GM12878 (cell line): Measurements from ENCODE around the gene TMEM217. TPM values are rescaled to one million over a fixed set of nuclear protein-coding genes. Genes with fewer than 3 reads are reported as not detected.

Source experiments
- ATAC-seq: fragments of 200-7000 bp; cut with Tn5 transposase; 3 replicates; pipeline ENCODE4 v1.9.1; 2020; ENCODE audit warnings: mild to moderate bottlenecking, moderate library complexity
- BruUV-seq: library from RNA; stranded (reverse); fragments of 400-500 nt; replicated peaks from 2 replicates; lab custom pipeline; 2021; lab: Mats Ljungman, UMichigan
- CTCF ChIA-PET: fragments of 300-600 bp; sonication (Branson Sonifier 250); formaldehyde crosslinking; extraction: SDS; loops from one replicate; lab custom pipeline; 2021; ENCODE audit warnings: inconsistent platforms; lab: Yijun Ruan, JAX
- POLR2A ChIA-PET: fragments of 350-600 bp; formaldehyde crosslinking; extraction: SDS; loops from one replicate; lab custom pipeline; 2021; ENCODE audit warnings: inconsistent platforms; lab: Charles Lee
- RAD21 ChIA-PET: fragments of 300-600 bp; sonication (Branson Sonifier 250); formaldehyde crosslinking; loops from one replicate; lab custom pipeline; 2023; ENCODE audit warnings: antibody characterized with exemption; ENCODE audit not compliant: unreplicated experiment; lab: Charles Lee
- SMC1A ChIA-PET: fragments of 300-600 bp; sonication (Branson Sonifier 250); formaldehyde crosslinking; loops from one replicate; lab custom pipeline; 2023; ENCODE audit not compliant: unreplicated experiment, uncharacterized antibody; lab: Charles Lee
- DNase-seq: peaks from one replicate; pipeline ENCODE4 v3.0.0-alpha.2; 2011; ENCODE audit warnings: low read depth, low spot score
- FAIRE-seq: peaks from 3 replicates; lab custom pipeline; 2011; peaks lifted over from hg19 to GRCh38; lab: Jason Lieb, UNC
- H2AFZ ChIP-seq: 2 replicates; pipeline ENCODE4 v1.6.0; 2011; ENCODE audit warnings: low read depth, low read length, control low read depth; ENCODE audit not compliant: control insufficient read depth
- H3K27ac ChIP-seq: 2 replicates; pipeline ENCODE4 v1.5.1; 2011; ENCODE audit warnings: control low read depth; ENCODE audit not compliant: control insufficient read depth, insufficient read depth
- H3K27me3 ChIP-seq, 2 experiments: replicated peaks in 1 of 2; 2 replicates each; pipeline versions ENCODE4 v1.6.0 to v1.6.1; 2011; ENCODE audit warnings: low read length in 1 of 2; ENCODE audit not compliant: control insufficient read depth in 2 of 2, insufficient read depth in 2 of 2
- H3K36me3 ChIP-seq, 2 experiments: 2 replicates each; pipeline ENCODE4 v1.5.1; 2011; ENCODE audit warnings: low read length in 1 of 2; ENCODE audit not compliant: control insufficient read depth in 2 of 2, insufficient read depth in 2 of 2
- H3K4me1 ChIP-seq: 2 replicates; pipeline ENCODE4 v1.6.1; 2011; ENCODE audit warnings: mild to moderate bottlenecking, low read length, moderate library complexity, mixed read lengths; ENCODE audit not compliant: control insufficient read depth, insufficient read depth
- H3K4me2 ChIP-seq: 2 replicates; pipeline ENCODE4 v1.6.0; 2011; ENCODE audit warnings: control low read depth; ENCODE audit not compliant: control insufficient read depth, insufficient read depth
- H3K4me3 ChIP-seq: fragments of 200-600 bp; sonication (generic); 2 replicates; pipeline ENCODE4 v1.5.1; 2016
- H3K79me2 ChIP-seq: 2 replicates; pipeline ENCODE4 v1.6.0; 2011; ENCODE audit warnings: low read length; ENCODE audit not compliant: control insufficient read depth, insufficient read depth
- H3K9ac ChIP-seq: 2 replicates; pipeline ENCODE4 v1.8.0; 2011; ENCODE audit warnings: low read length, control low read depth, mixed read lengths; ENCODE audit not compliant: control insufficient read depth, insufficient read depth
- H3K9me3 ChIP-seq: replicated peaks from 3 replicates; pipeline ENCODE4 v1.5.1; 2011; ENCODE audit warnings: mild to moderate bottlenecking, low read length; ENCODE audit not compliant: control insufficient read depth, insufficient read depth
- H4K20me1 ChIP-seq: 2 replicates; pipeline ENCODE4 v1.6.0; 2011; ENCODE audit not compliant: control insufficient read depth, insufficient read depth
- CEBPB ChIP-seq, 2 experiments: fragments of 150-350 bp in 1 of 2; IDR thresholded peaks; 2 replicates each; pipeline ENCODE4 v1.6.1; 2012 to 2014; ENCODE audit warnings: low read depth in 2 of 2, low read length in 2 of 2, borderline replicate concordance in 1 of 2, inconsistent platforms in 1 of 2
- RCOR1 ChIP-seq: conservative IDR thresholded peaks from 2 replicates; pipeline ENCODE4 v1.6.1; 2012; ENCODE audit warnings: low read depth, low read length, improper control_type of control experiment
- SREBF2 ChIP-seq: IDR thresholded peaks from 2 replicates; pipeline ENCODE4 v1.6.1; 2012; ENCODE audit warnings: mild to moderate bottlenecking, low read length
- USF1 ChIP-seq: IDR thresholded peaks from 2 replicates; pipeline ENCODE4 v1.6.1; 2011; ENCODE audit warnings: borderline replicate concordance, low read depth, mild to moderate bottlenecking, moderate library complexity, mixed read lengths, low read length; ENCODE audit not compliant: insufficient read depth; ENCODE audit errors: extremely low read length
- WGBS: methylation state at CpG from one replicate; pipeline ENCODE4 v1.1.6; 2016; ENCODE audit warnings: low lambda C conversion rate; ENCODE audit not compliant: insufficient replicate concordance, insufficient coverage; ENCODE audit errors: missing lambda C conversion rate; 5-methylcytosine and 5-hydroxymethylcytosine counted together
- in situ Hi-C: fragments of 300-500 bp; cut with MboI; formaldehyde crosslinking; loops from 9 replicates; pipeline ENCODE4 v1.14.3; 2018; ENCODE audit warnings: mixed read lengths
- intact Hi-C: fragments of 100-400 bp; cut with micrococcal nuclease; formaldehyde crosslinking; loops from one replicate; pipeline ENCODE4 v1.14.2; 2022; ENCODE audit not compliant: unreplicated experiment
- polyA plus RNA-seq, 11 experiments: library from polyadenylated mRNA; depleted of rRNA in 4 of 11; unstranded in 6 of 11; stranded (reverse) in 5 of 11; fragments of >200 nt; fragmentation: Nextera tagmentation in 4 of 11; fragmentation: Illumina TruSeq in 1 of 11; extraction: Ambion mirVana in 4 of 11; extraction: Trizol in 1 of 11; gene quantifications; 1 replicate in 1 of 11; 2 replicates in 10 of 11; pipeline versions ENCODE4 v1.2.1 to v1.2.3, GENCODE V29; 2011 to 2016; ENCODE audit warnings: inconsistent platforms in 2 of 11, missing spikeins in 2 of 11, low read depth in 1 of 11
- total RNA-seq, 4 experiments: library from RNA; depleted of rRNA in 3 of 4; stranded (reverse); fragments of >200 nt in 3 of 4; fragmentation: Illumina TruSeq in 1 of 4; extraction: Trizol in 1 of 4; gene quantifications; 2 replicates each; pipeline versions ENCODE4 v1.2.1 to v1.2.3, GENCODE V29; 2013 to 2021

The TMEM217 gene
- total and polyA plus RNA-seq, 10 of the 15 experiments (the other 5 are each of a cell fraction or from before 2014, with no cell fraction given): 1.3 to 4.5 (median 2.3) TPM

GRCh38 chr6:37204014-37204751 lies 53.8 kb downstream of the TMEM217 start:
- Histone ChIP-seq H3K27me3 (no peaks in the 10 kb centered on the region), H3K79me2 (no peaks in the 10 kb centered on the region), H3K4me3 (no peak overlapping the region), H3K36me3 (no peaks in the 10 kb centered on the region), H4K20me1 (no peaks in the 10 kb centered on the region), H3K9ac (no peak overlapping the region), H3K9me3 (no peaks in the 10 kb centered on the region), H3K4me2 (no peak overlapping the region), H2AFZ (no peak overlapping the region), H3K27ac (no peak overlapping the region), H3K4me1 (peaks cover 3% of the 10 kb centered on the region; the same call in 1 of the 2 replicates)
- no TSS peak for BruUV-seq
- no peak for ATAC-seq
- ChIA-PET RAD21 (interaction anchor here (1.2 kb wide), 1 partner anchor 186 kb away, joined by 3 read pairs; no protein-coding TSS in a partner anchor), SMC1A (interaction anchor here (1.2 kb wide), 1 partner anchor 33 kb away, joined by 4 read pairs; no protein-coding TSS in a partner anchor), POLR2A (no interaction called here), CTCF (interaction anchor here (1.3 to 9.2 kb wide), 3 partner anchors 32 to 175 kb away, joined by 5 to 126 read pairs (median 6); no protein-coding TSS in a partner anchor)
- no peak for FAIRE-seq
- intact Hi-C loops: no loop called here
- no peak for TF ChIP-seq SREBF2
- TF ChIP-seq RCOR1: no peak
- no peak for TF ChIP-seq USF1
- no peak for TF ChIP-seq CEBPB (IDR thresholded peaks at IDR 0.05; ENCODE audit: borderline replicate concordance in 1 of 2, low read depth in 2 of 2, low read length in 2 of 2)
- in situ Hi-C loops: loop anchor here (10.0 kb wide), 1 partner anchor 179 kb away; no protein-coding TSS in a partner anchor
- 45% methylated on average over 7 of the region's 7 CpGs for WGBS
- no peak for DNase-seq
